ENCODE measurements around the gene DAAM2. TPM values are rescaled to one million over a fixed set of nuclear protein-coding genes. Genes with fewer than 3 reads are reported as not detected.
A peak's percentile ranks its signal among the peaks of the same experiment; 100 is the strongest.

Gene DAAM2
- total RNA-seq, 1 donor from 2014 or later = 31.8 TPM

- no peak overlapping the region for H3K27ac ChIP-seq (ENCODE audit: low read depth, low read length)
- H3K9me3 ChIP-seq (ENCODE audit: control insufficient read depth in 3 of 3, low read length in 3 of 3) = no peaks in the 10 kb centered on the region
- H3K4me1 ChIP-seq (ENCODE audit: control insufficient read depth in 3 of 3, insufficient read depth in 3 of 3, low read length in 3 of 3) = peaks cover 19 to 36% (median 29%) of the 10 kb centered on the region in 3 donors
- H3K27me3 ChIP-seq (ENCODE audit: control insufficient read depth in 3 of 3, insufficient read depth in 3 of 3, low read length in 3 of 3) = no peaks in the 10 kb centered on the region
- H3K4me3 ChIP-seq (ENCODE audit: low read length in 3 of 3) = no peak overlapping the region
- no peak overlapping the region for H3K9ac ChIP-seq (ENCODE audit: low read depth in 1 of 3, low read length in 3 of 3)
- H3K36me3 ChIP-seq (ENCODE audit: control insufficient read depth in 3 of 3, insufficient read depth in 3 of 3, low read length in 3 of 3) = no peaks in the 10 kb centered on the region
Observed at GRCh38 chr6:39815356-39815755, 23.2 kb downstream of the DAAM2 start.

GRCh38 chr6:39816747-39817146 is 24.6 kb downstream of the DAAM2 start:
- H3K9ac ChIP-seq (ENCODE audit: low read depth in 1 of 3, low read length in 3 of 3) = no peak overlapping the region
- H3K36me3 ChIP-seq (ENCODE audit: control insufficient read depth in 3 of 3, insufficient read depth in 3 of 3, low read length in 3 of 3) = no peaks in the 10 kb centered on the region
- H3K4me3 ChIP-seq (ENCODE audit: low read length in 3 of 3) = no peak overlapping the region
- no peaks in the 10 kb centered on the region for H3K9me3 ChIP-seq (ENCODE audit: control insufficient read depth in 3 of 3, low read length in 3 of 3)
- H3K4me1 ChIP-seq (ENCODE audit: control insufficient read depth in 3 of 3, insufficient read depth in 3 of 3, low read length in 3 of 3) = peaks cover 20 to 34% (median 22%) of the 10 kb centered on the region in 3 donors
- H3K27ac ChIP-seq (ENCODE audit: low read depth, low read length) = peak overlapping the region; percentile 14
- no peaks in the 10 kb centered on the region for H3K27me3 ChIP-seq (ENCODE audit: control insufficient read depth in 3 of 3, insufficient read depth in 3 of 3, low read length in 3 of 3)

DNA sequence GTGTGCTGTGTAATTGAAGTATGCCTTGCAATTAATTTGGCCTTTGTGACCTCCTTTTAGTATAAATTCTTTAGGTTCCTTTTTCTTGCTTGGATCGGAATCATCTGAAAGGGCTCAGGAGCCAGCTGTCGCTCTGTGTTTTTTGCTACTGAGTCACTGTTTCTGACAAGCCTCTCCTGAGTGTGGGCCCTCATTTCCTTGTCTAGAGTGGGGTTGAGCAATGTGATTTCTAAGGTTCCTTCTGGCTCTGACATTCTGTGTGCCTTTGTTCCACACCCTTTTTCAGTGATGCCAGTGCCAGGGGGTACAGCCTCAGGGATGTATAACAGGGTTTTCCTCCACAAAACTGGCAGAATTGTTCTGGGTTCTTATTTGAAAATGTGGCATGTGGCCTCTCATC is 26.5 kb downstream of the DAAM2 start:
- Histone ChIP-seq H3K9me3 (ENCODE audit: control insufficient read depth in 3 of 3, low read length in 3 of 3) (no peaks in the 10 kb centered on the region), H3K4me3 (ENCODE audit: low read length in 3 of 3) (no peak overlapping the region), H3K27ac (ENCODE audit: low read depth, low read length) (no peak overlapping the region), H3K36me3 (ENCODE audit: control insufficient read depth in 3 of 3, insufficient read depth in 3 of 3, low read length in 3 of 3) (no peaks in the 10 kb centered on the region), H3K9ac (ENCODE audit: low read depth in 1 of 3, low read length in 3 of 3) (no peak overlapping the region), H3K4me1 (ENCODE audit: control insufficient read depth in 3 of 3, insufficient read depth in 3 of 3, low read length in 3 of 3) (peaks cover 19 to 36% (median 31%) of the 10 kb centered on the region in 3 donors), H3K27me3 (ENCODE audit: control insufficient read depth in 3 of 3, insufficient read depth in 3 of 3, low read length in 3 of 3) (no peaks in the 10 kb centered on the region)

- Histone ChIP-seq H3K9ac (ENCODE audit: low read depth in 1 of 3, low read length in 3 of 3) (no peak overlapping the region), H3K27ac (ENCODE audit: low read depth, low read length) (no peak overlapping the region), H3K4me3 (ENCODE audit: low read length in 3 of 3) (no peak overlapping the region), H3K4me1 (ENCODE audit: control insufficient read depth in 3 of 3, insufficient read depth in 3 of 3, low read length in 3 of 3) (peaks cover 24 to 42% (median 34%) of the 10 kb centered on the region in 3 donors), H3K9me3 (ENCODE audit: control insufficient read depth in 3 of 3, low read length in 3 of 3) (no peaks in the 10 kb centered on the region), H3K27me3 (ENCODE audit: control insufficient read depth in 3 of 3, insufficient read depth in 3 of 3, low read length in 3 of 3) (no peaks in the 10 kb centered on the region), H3K36me3 (ENCODE audit: control insufficient read depth in 3 of 3, insufficient read depth in 3 of 3, low read length in 3 of 3) (no peaks in the 10 kb centered on the region)
Observed at GRCh38 chr6:39819228-39819627, 27.1 kb downstream of the DAAM2 start.

DNA sequence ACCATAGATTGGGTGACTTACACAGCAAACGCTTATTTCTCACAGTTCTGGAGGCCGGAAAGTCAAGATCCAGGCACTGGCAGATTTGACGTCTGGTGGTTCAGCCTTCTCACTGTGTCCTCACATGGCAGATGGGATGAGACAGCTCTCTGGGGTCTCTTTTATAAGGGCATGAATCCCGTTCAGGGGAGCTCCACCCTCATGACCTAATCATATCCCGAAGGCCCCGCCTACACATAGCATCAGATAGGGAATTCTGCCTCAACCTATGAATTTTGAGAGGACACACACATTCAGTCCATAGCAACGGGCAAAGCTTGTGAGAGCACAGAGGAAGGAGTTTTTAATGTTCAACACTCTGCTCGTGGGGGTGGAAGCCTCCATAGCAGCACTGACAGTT is 27.5 kb downstream of the DAAM2 start:
- no peak overlapping the region for H3K4me3 ChIP-seq (ENCODE audit: low read length in 3 of 3)
- H3K4me1 ChIP-seq (ENCODE audit: control insufficient read depth in 3 of 3, insufficient read depth in 3 of 3, low read length in 3 of 3) = peaks cover 28 to 46% (median 39%) of the 10 kb centered on the region in 3 donors
- no peaks in the 10 kb centered on the region for H3K36me3 ChIP-seq (ENCODE audit: control insufficient read depth in 3 of 3, insufficient read depth in 3 of 3, low read length in 3 of 3)
- H3K27ac ChIP-seq (ENCODE audit: low read depth, low read length) = no peak overlapping the region
- H3K9me3 ChIP-seq (ENCODE audit: control insufficient read depth in 3 of 3, low read length in 3 of 3) = no peaks in the 10 kb centered on the region
- no peaks in the 10 kb centered on the region for H3K27me3 ChIP-seq (ENCODE audit: control insufficient read depth in 3 of 3, insufficient read depth in 3 of 3, low read length in 3 of 3)
- H3K9ac ChIP-seq (ENCODE audit: low read depth in 1 of 3, low read length in 3 of 3) = no peak overlapping the region

DNA sequence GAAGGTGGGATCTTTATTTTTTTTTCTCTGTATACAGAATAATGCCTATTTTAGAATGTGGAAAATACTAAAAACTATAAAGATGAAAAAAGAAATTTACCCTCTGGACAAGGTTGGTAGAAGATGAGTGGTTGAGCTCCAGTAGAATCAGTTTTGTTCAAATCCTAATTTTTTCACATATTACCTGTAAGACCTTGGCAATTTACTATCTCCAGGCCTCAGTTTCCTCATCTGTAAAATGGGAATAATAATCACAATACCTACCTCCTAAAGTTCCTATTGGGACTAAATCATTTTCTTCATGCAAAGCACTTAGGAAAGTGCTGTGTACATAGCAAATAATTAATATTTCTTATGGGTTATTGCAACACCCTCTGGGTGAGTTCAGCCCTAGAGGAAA is 28.4 kb downstream of the DAAM2 start:
- Histone ChIP-seq H3K4me1 (ENCODE audit: control insufficient read depth in 3 of 3, insufficient read depth in 3 of 3, low read length in 3 of 3) (peaks cover 36 to 53% (median 43%) of the 10 kb centered on the region in 3 donors), H3K9ac (ENCODE audit: low read depth in 1 of 3, low read length in 3 of 3) (peak overlapping the region in 1 of 3 donors; percentile 74), H3K27me3 (ENCODE audit: control insufficient read depth in 3 of 3, insufficient read depth in 3 of 3, low read length in 3 of 3) (no peaks in the 10 kb centered on the region), H3K9me3 (ENCODE audit: control insufficient read depth in 3 of 3, low read length in 3 of 3) (no peaks in the 10 kb centered on the region), H3K4me3 (ENCODE audit: low read length in 3 of 3) (peak overlapping the region in 1 of 3 donors; percentile 46), H3K27ac (ENCODE audit: low read depth, low read length) (peak overlapping the region; percentile 73), H3K36me3 (ENCODE audit: control insufficient read depth in 3 of 3, insufficient read depth in 3 of 3, low read length in 3 of 3) (no peaks in the 10 kb centered on the region)

GRCh38 chr6:39821046-39821740 is 29.0 kb downstream of the DAAM2 start:
- H3K9me3 ChIP-seq (ENCODE audit: control insufficient read depth in 3 of 3, low read length in 3 of 3) = no peaks in the 10 kb centered on the region
- H3K27me3 ChIP-seq (ENCODE audit: control insufficient read depth in 3 of 3, insufficient read depth in 3 of 3, low read length in 3 of 3) = no peaks in the 10 kb centered on the region
- H3K9ac ChIP-seq (ENCODE audit: low read depth in 1 of 3, low read length in 3 of 3) = peak overlapping the region; percentile 16 to 74 (median 60)
- H3K4me1 ChIP-seq (ENCODE audit: control insufficient read depth in 3 of 3, insufficient read depth in 3 of 3, low read length in 3 of 3) = peaks cover 43 to 57% (median 46%) of the 10 kb centered on the region in 3 donors
- H3K36me3 ChIP-seq (ENCODE audit: control insufficient read depth in 3 of 3, insufficient read depth in 3 of 3, low read length in 3 of 3) = no peaks in the 10 kb centered on the region
- H3K27ac ChIP-seq (ENCODE audit: low read depth, low read length) = peak overlapping the region; percentile 73
- H3K4me3 ChIP-seq (ENCODE audit: low read length in 3 of 3) = peak overlapping the region in 2 of 3 donors; percentile 46 to 65

GRCh38 chr6:39821742-39822532 is 29.8 kb downstream of the DAAM2 start:
- H3K4me1 ChIP-seq (ENCODE audit: control insufficient read depth in 3 of 3, insufficient read depth in 3 of 3, low read length in 3 of 3) = peaks cover 43 to 57% (median 46%) of the 10 kb centered on the region in 3 donors
- peak overlapping the region; percentile 16 to 74 (median 60) for H3K9ac ChIP-seq (ENCODE audit: low read depth in 1 of 3, low read length in 3 of 3)
- H3K9me3 ChIP-seq (ENCODE audit: control insufficient read depth in 3 of 3, low read length in 3 of 3) = no peaks in the 10 kb centered on the region
- H3K4me3 ChIP-seq (ENCODE audit: low read length in 3 of 3) = peak overlapping the region; percentile 10 to 65 (median 19)
- peak overlapping the region; percentile 73 for H3K27ac ChIP-seq (ENCODE audit: low read depth, low read length)
- H3K36me3 ChIP-seq (ENCODE audit: control insufficient read depth in 3 of 3, insufficient read depth in 3 of 3, low read length in 3 of 3) = no peaks in the 10 kb centered on the region
- H3K27me3 ChIP-seq (ENCODE audit: control insufficient read depth in 3 of 3, insufficient read depth in 3 of 3, low read length in 3 of 3) = no peaks in the 10 kb centered on the region

GRCh38 chr6:39822846-39823815 is 31.0 kb downstream of the DAAM2 start:
- Histone ChIP-seq H3K4me1 (ENCODE audit: control insufficient read depth in 3 of 3, insufficient read depth in 3 of 3, low read length in 3 of 3) (peaks cover 43 to 63% (median 51%) of the 10 kb centered on the region in 3 donors), H3K9ac (ENCODE audit: low read depth in 1 of 3, low read length in 3 of 3) (peak overlapping the region in 2 of 3 donors; percentile 18 to 66), H3K9me3 (ENCODE audit: control insufficient read depth in 3 of 3, low read length in 3 of 3) (no peaks in the 10 kb centered on the region), H3K4me3 (ENCODE audit: low read length in 3 of 3) (peak overlapping the region in 2 of 3 donors; percentile 15 to 23), H3K27me3 (ENCODE audit: control insufficient read depth in 3 of 3, insufficient read depth in 3 of 3, low read length in 3 of 3) (no peaks in the 10 kb centered on the region), H3K36me3 (ENCODE audit: control insufficient read depth in 3 of 3, insufficient read depth in 3 of 3, low read length in 3 of 3) (no peaks in the 10 kb centered on the region), H3K27ac (ENCODE audit: low read depth, low read length) (peak overlapping the region; percentile 73)
